Naive thymus-derived CD4-positive, alpha-beta T cell (primary cell): ENCODE measurements around the gene KANSL3. TPM values are rescaled to one million over a fixed set of nuclear protein-coding genes. Genes with fewer than 3 reads are reported as not detected.

Experiments
- ATAC-seq: fragments of 150-1000 bp; cut with Tn5 transposase; 2 replicates; pipeline ENCODE4 v1.10.0; 2021; ENCODE audit warnings: mild to moderate bottlenecking, moderate library complexity
- CTCF ChIA-PET: fragments of 350-600 bp; sonication (Branson Sonifier 250); formaldehyde crosslinking; loops from one replicate; lab custom pipeline; 2021; ENCODE audit warnings: antibody characterized with exemption; lab: Charles Lee
- POLR2A ChIA-PET: fragments of 350-600 bp; sonication (Branson Sonifier 250); formaldehyde crosslinking; loops from one replicate; lab custom pipeline; 2021; ENCODE audit warnings: antibody characterized with exemption, inconsistent platforms; lab: Charles Lee
- DNase-seq, 9 donors: peaks; one replicate each; pipeline versions ENCODE4 v3.0.0 to v3.0.0-alpha.2; 2020 to 2022; ENCODE audit warnings: mixed read lengths in 1 of 9
- H3K27ac ChIP-seq: one replicate; pipeline ENCODE4 v1.7.0; 2013; ENCODE audit warnings: mild to moderate bottlenecking, low read depth, low read length, moderate library complexity
- H3K27me3 ChIP-seq, 2 donors: one replicate each; pipeline ENCODE4 v1.7.0; 2013; ENCODE audit warnings: low read length in 2 of 2, mild to moderate bottlenecking in 2 of 2, moderate library complexity in 2 of 2; ENCODE audit not compliant: control insufficient read depth in 2 of 2, insufficient read depth in 2 of 2
- H3K36me3 ChIP-seq, 3 experiments: 1 replicate in 2 of 3; 2 replicates in 1 of 3; pipeline ENCODE4 v1.7.0; 2013; ENCODE audit warnings: low read length in 3 of 3, mild to moderate bottlenecking in 3 of 3, moderate library complexity in 1 of 3; ENCODE audit not compliant: insufficient read depth in 3 of 3, control insufficient read depth in 2 of 3
- H3K4me1 ChIP-seq, 2 donors: one replicate each; pipeline ENCODE4 v1.7.0; 2013; ENCODE audit warnings: low read length in 2 of 2, mild to moderate bottlenecking in 2 of 2, moderate library complexity in 1 of 2; ENCODE audit not compliant: control insufficient read depth in 2 of 2, insufficient read depth in 2 of 2
- H3K4me3 ChIP-seq: 2 replicates; pipeline ENCODE4 v1.7.0; 2013; ENCODE audit warnings: mild to moderate bottlenecking, low read length
- H3K9me3 ChIP-seq, 3 experiments: 1 replicate in 2 of 3; 2 replicates in 1 of 3; pipeline ENCODE4 v1.7.0; 2013; ENCODE audit warnings: low read length in 3 of 3; ENCODE audit not compliant: control insufficient read depth in 2 of 3
- H3K27ac Mint-ChIP-seq, 9 donors: one replicate each; pipeline ENCODE4 v1.8.0; 2020 to 2022; ENCODE audit warnings: mixed read lengths in 9 of 9, mild to moderate bottlenecking in 8 of 9, moderate library complexity in 5 of 9, inconsistent platforms in 2 of 9
- H3K27me3 Mint-ChIP-seq, 5 donors: one replicate each; pipeline ENCODE4 v1.8.0; 2021 to 2022; ENCODE audit warnings: mixed read lengths in 5 of 5, mild to moderate bottlenecking in 1 of 5
- H3K36me3 Mint-ChIP-seq, 5 donors: one replicate each; pipeline ENCODE4 v1.8.0; 2020 to 2022; ENCODE audit warnings: mixed read lengths in 5 of 5, mild to moderate bottlenecking in 3 of 5, inconsistent platforms in 1 of 5
- H3K4me1 Mint-ChIP-seq, 7 donors: one replicate each; pipeline ENCODE4 v1.8.0; 2020 to 2022; ENCODE audit warnings: mixed read lengths in 7 of 7, mild to moderate bottlenecking in 3 of 7, inconsistent platforms in 1 of 7
- H3K4me3 Mint-ChIP-seq, 10 donors: one replicate each; pipeline ENCODE4 v1.8.0; 2020 to 2022; ENCODE audit warnings: mild to moderate bottlenecking in 10 of 10, mixed read lengths in 10 of 10, moderate library complexity in 6 of 10, inconsistent platforms in 2 of 10
- H3K9me3 Mint-ChIP-seq, 11 donors: one replicate each; pipeline ENCODE4 v1.8.0; 2020 to 2022; ENCODE audit warnings: mixed read lengths in 11 of 11, mild to moderate bottlenecking in 4 of 11, inconsistent platforms in 1 of 11, moderate library complexity in 1 of 11
- intact Hi-C, 2 donors: fragments of 100-400 bp; cut with micrococcal nuclease; formaldehyde crosslinking; loops; one replicate each; pipeline ENCODE4 v1.15.1; 2023
- polyA plus RNA-seq, 2 donors: library from polyadenylated mRNA; unstranded; fragments of 300-500 nt; fragmentation: Illumina TruSeq; gene quantifications; one replicate each; pipeline ENCODE4 v1.2.3, GENCODE V29; 2021
- total RNA-seq, 6 experiments: library from RNA in 5 of 6; stranded (reverse) in 5 of 6; gene quantifications; 1 replicate in 5 of 6; 2 replicates in 1 of 6; pipeline ENCODE4 v1.2.3 and lab custom pipeline; 2021 to 2026

KANSL3 gene
- total and polyA plus RNA-seq, 7 experiments from 2014 or later = 13.5 to 65.0 (median 55.1) TPM

GRCh38 chr2:96547203-96547641 lies 90.9 kb downstream of the KANSL3 start:
- ATAC-seq = no peak
- Histone ChIP-seq H3K36me3 (peaks cover 23 to 67% (median 25%) of the 10 kb centered on the region in 3 experiments), H3K27me3 (no peaks in the 10 kb centered on the region), H3K27ac (peak overlapping the region; percentile 23), H3K9me3 (no peaks in the 10 kb centered on the region), H3K4me1 (peaks cover 31 to 53% of the 10 kb centered on the region in 2 donors), H3K4me3 (no peak overlapping the region)
- no peaks in the 10 kb centered on the region for H3K27me3 Mint-ChIP-seq
- intact Hi-C loops = no loop called here
- peaks cover 0 to 4% (median 0%) of the 10 kb centered on the region in 11 donors for H3K9me3 Mint-ChIP-seq
- H3K27ac Mint-ChIP-seq = peak overlapping the region; percentile 63 to 93 (median 79)
- peaks cover 37 to 58% (median 55%) of the 10 kb centered on the region in 7 donors for H3K4me1 Mint-ChIP-seq
- peaks cover 0 to 44% (median 13%) of the 10 kb centered on the region in 5 donors for H3K36me3 Mint-ChIP-seq
- POLR2A ChIA-PET = interaction anchor here (1.7 to 12.5 kb wide), 2 partner anchors 13 to 61 kb away, joined by 4 to 241 read pairs; partner anchors contain the start of gene ARID5A
- peak overlapping the region in 9 of 10 donors; percentile 1 to 59 (median 40) for H3K4me3 Mint-ChIP-seq
- no peak for DNase-seq
- CTCF ChIA-PET = interaction anchor here (0.7 kb wide), 1 partner anchor 13 kb away, joined by 3 read pairs; no protein-coding TSS in a partner anchor

- CTCF ChIA-PET = interaction anchor here (0.7 kb wide), 1 partner anchor 13 kb away, joined by 3 read pairs; no protein-coding TSS in a partner anchor
- intact Hi-C loops = no loop called here
- Histone ChIP-seq H3K4me1 (peaks cover 31 to 57% of the 10 kb centered on the region in 2 donors), H3K27ac (peak overlapping the region; percentile 26), H3K4me3 (no peak overlapping the region), H3K36me3 (peaks cover 23 to 67% (median 25%) of the 10 kb centered on the region in 3 experiments), H3K9me3 (no peaks in the 10 kb centered on the region), H3K27me3 (no peaks in the 10 kb centered on the region)
- peaks cover 0 to 42% (median 13%) of the 10 kb centered on the region in 5 donors for H3K36me3 Mint-ChIP-seq
- DNase-seq (peak in 2 of 9 donors; percentile 32 to 33), ATAC-seq (peak; percentile 35)
- H3K27ac Mint-ChIP-seq = peak overlapping the region; percentile 63 to 93 (median 81)
- peak overlapping the region in 7 of 10 donors; percentile 41 to 72 (median 59) for H3K4me3 Mint-ChIP-seq
- H3K4me1 Mint-ChIP-seq = peaks cover 38 to 62% (median 58%) of the 10 kb centered on the region in 7 donors
- H3K27me3 Mint-ChIP-seq = no peaks in the 10 kb centered on the region
- peaks cover 0 to 2% (median 0%) of the 10 kb centered on the region in 11 donors for H3K9me3 Mint-ChIP-seq
- POLR2A ChIA-PET = interaction anchor here (12.5 kb wide), 1 partner anchor 13 kb away, joined by 241 read pairs; the partner anchor contains the start of gene ARID5A
These were observed 91.3 kb downstream of the KANSL3 start for GRCh38 chr2:96546797-96547196.

- ATAC-seq (peak; percentile 18), DNase-seq (peak in 1 of 9 donors; percentile 37)
These were observed 91.8 kb downstream of the KANSL3 start for GRCh38 chr2:96546321-96546720.

More at GRCh38 chr2:96546321-96546720, 91.8 kb downstream of the KANSL3 start:
- no peaks in the 10 kb centered on the region for H3K9me3 ChIP-seq
- Mint-ChIP-seq H3K36me3 (peaks cover 0 to 46% (median 16%) of the 10 kb centered on the region in 5 donors), H3K9me3 (peaks cover 0 to 2% (median 0%) of the 10 kb centered on the region in 11 donors), H3K4me1 (peaks cover 42 to 67% (median 62%) of the 10 kb centered on the region in 7 donors), H3K27me3 (no peaks in the 10 kb centered on the region), H3K4me3 (peak overlapping the region; percentile 39 to 77 (median 60)), H3K27ac (peak overlapping the region; percentile 63 to 93 (median 81))
- H3K36me3 ChIP-seq = peaks cover 23 to 67% (median 25%) of the 10 kb centered on the region in 3 experiments
- H3K4me3 ChIP-seq = no peak overlapping the region
- peak overlapping the region; percentile 26 for H3K27ac ChIP-seq
- peaks cover 34 to 62% of the 10 kb centered on the region in 2 donors for H3K4me1 ChIP-seq
- intact Hi-C loops = no loop called here
- no peaks in the 10 kb centered on the region for H3K27me3 ChIP-seq
- ChIA-PET POLR2A (interaction anchor here (12.5 kb wide), 1 partner anchor 12 kb away, joined by 241 read pairs; the partner anchor contains the start of gene ARID5A), CTCF (no interaction called here)

Other genes with a start within 250 kb of the KANSL3 start
- gene NEURL3, start 133.0 kb downstream of the KANSL3 start, total RNA-seq = 1 to 10 TPM in 1 of 5 experiments, under 1 TPM in 2, not detected in 2; 0.27 to 1.3 (median 0.43) TPM
- not detected for gene NEURL3, start 133.0 kb downstream of the KANSL3 start, polyA plus RNA-seq
- gene ARID5A, start 101.6 kb downstream of the KANSL3 start, total RNA-seq = 100 to 1,000 TPM in 3 of 5 experiments, 10 to 100 TPM in 2; 82.4 to 182 (median 113) TPM
- gene ARID5A, start 101.6 kb downstream of the KANSL3 start, polyA plus RNA-seq = 100 to 1,000 TPM in 1 of 2 donors, 10 to 100 TPM in 1; 52.2 to 111 TPM
- gene FER1L5, start 4.5 kb upstream of the KANSL3 start, total RNA-seq = not detected
- under 1 TPM in 1 of 2 donors, not detected in 1; 0.02 TPM for gene FER1L5, start 4.5 kb upstream of the KANSL3 start, polyA plus RNA-seq
- 10 to 100 TPM in 2 of 5 experiments, 1 to 10 TPM in 3; 5.0 to 10.9 (median 9.2) TPM for gene LMAN2L, start 101.8 kb upstream of the KANSL3 start, total RNA-seq
- 10 to 100 TPM; 16.8 to 28.4 TPM for gene LMAN2L, start 101.8 kb upstream of the KANSL3 start, polyA plus RNA-seq
- 1 to 10 TPM; 4.6 to 9.5 (median 5.5) TPM for gene CNNM4, start 122.6 kb upstream of the KANSL3 start, total RNA-seq
- 1 to 10 TPM; 1.4 to 2.0 TPM for gene CNNM4, start 122.6 kb upstream of the KANSL3 start, polyA plus RNA-seq
- gene CNNM3, start 178.0 kb upstream of the KANSL3 start, total RNA-seq = 10 to 100 TPM; 32.1 to 51.5 (median 44.6) TPM
- gene CNNM3, start 178.0 kb upstream of the KANSL3 start, polyA plus RNA-seq = 1 to 10 TPM; 4.0 to 5.8 TPM
- gene ANKRD23, start 205.7 kb upstream of the KANSL3 start, total RNA-seq = 10 to 100 TPM in 4 of 5 experiments, 1 to 10 TPM in 1; 9.4 to 19.8 (median 17.8) TPM
- under 1 TPM; 0.64 to 0.87 TPM for gene ANKRD23, start 205.7 kb upstream of the KANSL3 start, polyA plus RNA-seq
- gene ANKRD39, start 219.7 kb upstream of the KANSL3 start, total RNA-seq = 10 to 100 TPM; 12.0 to 38.4 (median 16.4) TPM
- gene ANKRD39, start 219.7 kb upstream of the KANSL3 start, polyA plus RNA-seq = 10 to 100 TPM; 15.6 to 19.9 TPM
- gene SEMA4C, start 231.8 kb upstream of the KANSL3 start, total RNA-seq = 10 to 100 TPM; 33.5 to 74.7 (median 44.1) TPM
- gene SEMA4C, start 231.8 kb upstream of the KANSL3 start, polyA plus RNA-seq = 1 to 10 TPM; 3.1 to 5.1 TPM